Trophoblast cell (in vitro differentiated cells and primary cell): ENCODE results near the gene GABRA5.

Experiments
- DNase-seq, 2 donors: peaks; one replicate each; pipeline ENCODE4 v3.0.0-alpha.2; 2016
- H2AFZ ChIP-seq: 2 replicates; pipeline ENCODE4 v1.6.1; 2013; ENCODE audit warnings: low read length, moderate library complexity, mild to moderate bottlenecking; ENCODE audit not compliant: insufficient read depth, poor library complexity
- H2AK5ac ChIP-seq: 2 replicates; pipeline ENCODE4 v1.6.1; 2013; ENCODE audit warnings: mild to moderate bottlenecking, low read length
- H2BK120ac ChIP-seq: 2 replicates; pipeline ENCODE4 v1.6.1; 2013; ENCODE audit warnings: low read length, mild to moderate bottlenecking, moderate library complexity; ENCODE audit not compliant: insufficient read depth, poor library complexity
- H2BK12ac ChIP-seq: 2 replicates; pipeline ENCODE4 v1.6.1; 2013; ENCODE audit warnings: mild to moderate bottlenecking, low read length, moderate library complexity
- H2BK5ac ChIP-seq: 2 replicates; pipeline ENCODE4 v1.6.1; 2013; ENCODE audit warnings: low read length, low read depth, moderate library complexity, mild to moderate bottlenecking; ENCODE audit not compliant: poor library complexity
- H3K14ac ChIP-seq: 2 replicates; pipeline ENCODE4 v1.6.1; 2013; ENCODE audit warnings: mild to moderate bottlenecking, low read length
- H3K18ac ChIP-seq: 2 replicates; pipeline ENCODE4 v1.6.1; 2013; ENCODE audit warnings: mild to moderate bottlenecking, low read length
- H3K23ac ChIP-seq: 2 replicates; pipeline ENCODE4 v1.6.1; 2013; ENCODE audit warnings: low read length
- H3K27ac ChIP-seq: 2 replicates; pipeline ENCODE4 v1.5.1; 2013; ENCODE audit warnings: low read depth, mild to moderate bottlenecking, inconsistent platforms, low read length, moderate library complexity
- H3K27me3 ChIP-seq: 2 replicates; pipeline ENCODE4 v1.6.1; 2013; ENCODE audit warnings: inconsistent platforms, mild to moderate bottlenecking, low read length, moderate library complexity; ENCODE audit not compliant: insufficient read depth
- H3K36me3 ChIP-seq, 2 experiments: 1 replicate in 1 of 2; 2 replicates in 1 of 2; pipeline ENCODE4 v1.6.1; 2013; ENCODE audit warnings: low read length in 2 of 2, mild to moderate bottlenecking in 2 of 2, moderate library complexity in 1 of 2; ENCODE audit not compliant: insufficient read depth in 2 of 2, control insufficient read depth in 1 of 2
- H3K4ac ChIP-seq: 2 replicates; pipeline ENCODE4 v1.6.1; 2013; ENCODE audit warnings: low read depth, mild to moderate bottlenecking, low read length, moderate library complexity
- H3K4me1 ChIP-seq, 2 experiments: 1 replicate in 1 of 2; 2 replicates in 1 of 2; pipeline ENCODE4 v1.6.1; 2013; ENCODE audit warnings: low read length in 2 of 2, mild to moderate bottlenecking in 2 of 2, moderate library complexity in 1 of 2; ENCODE audit not compliant: insufficient read depth in 2 of 2, control insufficient read depth in 1 of 2
- H3K4me2 ChIP-seq: 2 replicates; pipeline ENCODE4 v1.6.1; 2013; ENCODE audit warnings: inconsistent platforms, mild to moderate bottlenecking, low read length, moderate library complexity
- H3K4me3 ChIP-seq: 2 replicates; pipeline ENCODE4 v1.5.1; 2013; ENCODE audit warnings: mild to moderate bottlenecking, low read depth, low read length, inconsistent platforms
- H3K79me1 ChIP-seq: one replicate; pipeline ENCODE4 v1.6.1; 2013; ENCODE audit warnings: low read length
- H3K79me2 ChIP-seq: 2 replicates; pipeline ENCODE4 v1.6.1; 2013; ENCODE audit warnings: low read length, mild to moderate bottlenecking; ENCODE audit not compliant: control insufficient read depth, insufficient read depth, poor library complexity
- H3K9ac ChIP-seq: 2 replicates; pipeline ENCODE4 v1.6.1; 2013; ENCODE audit warnings: mild to moderate bottlenecking, low read length
- H3K9me3 ChIP-seq: 2 replicates; pipeline ENCODE4 v1.6.1; 2013; ENCODE audit warnings: low read depth, mild to moderate bottlenecking, control low read depth, inconsistent platforms, low read length; ENCODE audit not compliant: insufficient read depth
- H4K12ac ChIP-seq: 2 replicates; pipeline ENCODE4 v1.6.1; 2013; ENCODE audit warnings: low read depth, mild to moderate bottlenecking, low read length, moderate library complexity
- H4K8ac ChIP-seq: 2 replicates; pipeline ENCODE4 v1.6.1; 2013; ENCODE audit warnings: low read depth, mild to moderate bottlenecking, low read length, moderate library complexity
- H4K91ac ChIP-seq: one replicate; pipeline ENCODE4 v1.6.1; 2013; ENCODE audit warnings: low read depth, mild to moderate bottlenecking, low read length, moderate library complexity
- WGBS: extraction: QIAGEN DNeasy Blood & Tissue Kit; methylation state at CpG from one replicate; pipeline ENCODE4 v1.1.7; 2013; ENCODE audit warnings: missing lambda C conversion rate; ENCODE audit not compliant: insufficient read length, insufficient coverage; ENCODE audit errors: extremely low coverage; 5-methylcytosine and 5-hydroxymethylcytosine counted together

Gene GABRA5

GRCh38 chr15:26937134-26937533 lies 70.3 kb downstream of the GABRA5 start:
- Histone ChIP-seq H3K18ac (no peak overlapping the region), H2BK12ac (no peak overlapping the region), H3K79me2 (no peaks in the 10 kb centered on the region), H4K12ac (no peak overlapping the region), H3K4ac (no peak overlapping the region), H3K4me3 (no peak overlapping the region), H2BK5ac (no peak overlapping the region), H3K14ac (no peak overlapping the region), H4K91ac (no peak overlapping the region), H3K4me2 (no peak overlapping the region), H3K27ac (no peak overlapping the region), H3K23ac (no peak overlapping the region), H3K27me3 (no peaks in the 10 kb centered on the region), H4K8ac (no peak overlapping the region), H3K79me1 (no peaks in the 10 kb centered on the region), H2AK5ac (no peak overlapping the region), H2BK120ac (no peak overlapping the region), H3K9me3 (no peaks in the 10 kb centered on the region), H3K9ac (no peak overlapping the region), H3K36me3 (no peaks in the 10 kb centered on the region), H2AFZ (no peak overlapping the region), H3K4me1 (no peaks in the 10 kb centered on the region)
- DNase-seq = no peak
- no CpG with 5 or more reads among the region's 13 CpGs for WGBS

- no peak overlapping the region for H2AFZ ChIP-seq
- no peak overlapping the region for H2AK5ac ChIP-seq
- H3K14ac ChIP-seq = no peak overlapping the region
- no peak overlapping the region for H3K9ac ChIP-seq
- H3K18ac ChIP-seq = no peak overlapping the region
- H3K79me2 ChIP-seq = no peaks in the 10 kb centered on the region
- H2BK5ac ChIP-seq = no peak overlapping the region
- H3K4ac ChIP-seq = no peak overlapping the region
- no peaks in the 10 kb centered on the region for H3K4me1 ChIP-seq
- no peak overlapping the region for H4K12ac ChIP-seq
- no peak overlapping the region for H2BK120ac ChIP-seq
- H4K91ac ChIP-seq = no peak overlapping the region
- H3K36me3 ChIP-seq = no peaks in the 10 kb centered on the region
- H3K4me3 ChIP-seq = no peak overlapping the region
- H3K79me1 ChIP-seq = no peaks in the 10 kb centered on the region
- no peaks in the 10 kb centered on the region for H3K9me3 ChIP-seq
- H3K23ac ChIP-seq = no peak overlapping the region
- H2BK12ac ChIP-seq = no peak overlapping the region
- H3K27me3 ChIP-seq = no peaks in the 10 kb centered on the region
- H3K4me2 ChIP-seq = no peak overlapping the region
- no peak for DNase-seq
- no peak overlapping the region for H4K8ac ChIP-seq
- H3K27ac ChIP-seq = no peak overlapping the region
- no CpG with 5 or more reads among the region's 5 CpGs for WGBS
Observed at GRCh38 chr15:26939398-26939797, 72.5 kb downstream of the GABRA5 start.

GRCh38 chr15:26941489-26941888 lies 74.6 kb downstream of the GABRA5 start:
- no peak for DNase-seq
- Histone ChIP-seq H2BK120ac (no peak overlapping the region), H3K18ac (no peak overlapping the region), H3K27ac (no peak overlapping the region), H2AK5ac (no peak overlapping the region), H3K79me1 (no peaks in the 10 kb centered on the region), H2BK5ac (no peak overlapping the region), H4K91ac (no peak overlapping the region), H3K4ac (no peak overlapping the region), H3K36me3 (no peaks in the 10 kb centered on the region), H3K14ac (no peak overlapping the region), H3K23ac (no peak overlapping the region), H3K4me3 (no peak overlapping the region), H4K8ac (no peak overlapping the region), H3K4me2 (no peak overlapping the region), H3K4me1 (no peaks in the 10 kb centered on the region), H3K27me3 (no peaks in the 10 kb centered on the region), H3K79me2 (no peaks in the 10 kb centered on the region), H3K9me3 (no peaks in the 10 kb centered on the region), H4K12ac (no peak overlapping the region), H2AFZ (no peak overlapping the region), H2BK12ac (no peak overlapping the region), H3K9ac (no peak overlapping the region)
- WGBS = no CpG with 5 or more reads among the region's 5 CpGs

GRCh38 chr15:26943866-26944265 lies 77.0 kb downstream of the GABRA5 start:
- no peak overlapping the region for H4K91ac ChIP-seq

More at GRCh38 chr15:26943866-26944265, 77.0 kb downstream of the GABRA5 start:
- no peak overlapping the region for H3K9ac ChIP-seq
- H3K4me1 ChIP-seq = no peaks in the 10 kb centered on the region
- H3K27me3 ChIP-seq = no peaks in the 10 kb centered on the region
- no peak overlapping the region for H3K18ac ChIP-seq
- no peak overlapping the region for H2AK5ac ChIP-seq
- H3K4me3 ChIP-seq = no peak overlapping the region
- no peak overlapping the region for H3K4ac ChIP-seq
- no peaks in the 10 kb centered on the region for H3K36me3 ChIP-seq
- no peak for DNase-seq
- H2BK120ac ChIP-seq = no peak overlapping the region
- no peak overlapping the region for H4K12ac ChIP-seq
- H3K27ac ChIP-seq = no peak overlapping the region
- H2AFZ ChIP-seq = no peak overlapping the region
- H3K79me2 ChIP-seq = no peaks in the 10 kb centered on the region
- H3K14ac ChIP-seq = no peak overlapping the region
- no peak overlapping the region for H3K23ac ChIP-seq
- H3K79me1 ChIP-seq = no peaks in the 10 kb centered on the region
- no peak overlapping the region for H3K4me2 ChIP-seq
- H4K8ac ChIP-seq = no peak overlapping the region
- H3K9me3 ChIP-seq = no peaks in the 10 kb centered on the region
- no peak overlapping the region for H2BK5ac ChIP-seq
- no peak overlapping the region for H2BK12ac ChIP-seq
- WGBS = no CpG with 5 or more reads among the region's 8 CpGs
